B cell (primary cell): Measurements from ENCODE around the gene CCDC186. TPM values are rescaled to one million over a fixed set of nuclear protein-coding genes. Genes with fewer than 3 reads are reported as not detected.

ENCODE experiments used
- ATAC-seq: fragments of 200-7000 bp; cut with Tn5 transposase; one replicate; pipeline ENCODE4 v1.10.0; 2021; ENCODE audit warnings: low read depth, mild to moderate bottlenecking, moderate number of reproducible peaks, moderate library complexity
- CTCF ChIA-PET: fragments of 350-600 bp; sonication (Branson Sonifier 250); formaldehyde crosslinking; loops from one replicate; lab custom pipeline; 2021; ENCODE audit warnings: antibody characterized with exemption, inconsistent platforms; lab: Charles Lee
- POLR2A ChIA-PET: fragments of 350-600 bp; sonication (Branson Sonifier 250); formaldehyde crosslinking; loops from one replicate; lab custom pipeline; 2021; ENCODE audit warnings: antibody characterized with exemption; lab: Charles Lee
- DNase-seq: peaks from one replicate; pipeline ENCODE4 v3.0.0; 2013
- H2AFZ ChIP-seq: 2 replicates; pipeline ENCODE4 v1.6.1; 2012; ENCODE audit warnings: mild to moderate bottlenecking, low read depth, low read length; ENCODE audit not compliant: insufficient read depth, poor library complexity, severe bottlenecking
- H3K27ac ChIP-seq, 2 donors: 1 replicate in 1 of 2; 2 replicates in 1 of 2; pipeline ENCODE4 v1.5.1; 2012 to 2013; ENCODE audit warnings: low read length in 2 of 2, mild to moderate bottlenecking in 2 of 2, moderate library complexity in 1 of 2
- H3K27me3 ChIP-seq, 4 experiments: fragments of 200-600 bp in 1 of 4; sonication (generic) in 1 of 4; replicated peaks in 1 of 4; 1 replicate in 2 of 4; 2 replicates in 2 of 4; pipeline versions ENCODE4 v1.6.1 to v1.7.0; 2013 to 2016; ENCODE audit warnings: low read length in 3 of 4, mild to moderate bottlenecking in 2 of 4, mixed read lengths in 1 of 4, moderate library complexity in 1 of 4; ENCODE audit not compliant: insufficient read depth in 4 of 4, control insufficient read depth in 3 of 4; ENCODE audit errors: control extremely low read depth in 1 of 4
- H3K36me3 ChIP-seq, 2 experiments: replicated peaks in 1 of 2; 1 replicate in 1 of 2; 2 replicates in 1 of 2; pipeline versions ENCODE4 v1.6.1 to v1.7.1; 2013; ENCODE audit warnings: low read length in 1 of 2; ENCODE audit not compliant: insufficient read depth in 2 of 2, control insufficient read depth in 1 of 2; ENCODE audit errors: control extremely low read depth in 1 of 2, extremely low read depth in 1 of 2
- H3K4me1 ChIP-seq, 2 donors: fragments of 200-600 bp in 1 of 2; sonication (generic) in 1 of 2; 1 replicate in 1 of 2; 2 replicates in 1 of 2; pipeline versions ENCODE4 v1.5.1 to v1.6.1; 2013 to 2017; ENCODE audit warnings: low read length in 2 of 2; ENCODE audit not compliant: control insufficient read depth in 2 of 2, insufficient read depth in 2 of 2
- H3K4me2 ChIP-seq: replicated peaks from 2 replicates; pipeline ENCODE3; 2012; ENCODE audit warnings: mild to moderate bottlenecking, low read depth, low read length; ENCODE audit not compliant: poor library complexity, severe bottlenecking
- H3K4me3 ChIP-seq, 5 experiments: fragments of 200-600 bp in 1 of 5; sonication (generic) in 1 of 5; 1 replicate in 3 of 5; 2 replicates in 2 of 5; pipeline versions ENCODE4 v1.5.1 to v1.7.0; 2011 to 2016; ENCODE audit warnings: low read length in 4 of 5, mild to moderate bottlenecking in 4 of 5, low read depth in 2 of 5, control low read depth in 1 of 5, moderate library complexity in 1 of 5; ENCODE audit not compliant: insufficient read depth in 1 of 5; ENCODE audit errors: control extremely low read depth in 1 of 5, extremely low read depth in 1 of 5
- H3K79me2 ChIP-seq: fragments of 200-600 bp; sonication (generic); one replicate; pipeline ENCODE4 v1.6.0; 2016; ENCODE audit warnings: low read length; ENCODE audit not compliant: control insufficient read depth, insufficient read depth
- H3K9ac ChIP-seq: fragments of 200-600 bp; sonication (generic); 2 replicates; pipeline ENCODE4 v1.6.1; 2017; ENCODE audit warnings: mild to moderate bottlenecking, low read length, moderate library complexity
- H3K9me3 ChIP-seq, 3 donors: one replicate each; pipeline versions ENCODE4 v1.6.1 to v1.7.1; 2013; ENCODE audit warnings: low read length in 2 of 3; ENCODE audit not compliant: control insufficient read depth in 2 of 3, insufficient read depth in 1 of 3; ENCODE audit errors: control extremely low read depth in 1 of 3
- H4K20me1 ChIP-seq: 2 replicates; pipeline ENCODE4 v1.6.0; 2012; ENCODE audit warnings: mild to moderate bottlenecking, low read length; ENCODE audit not compliant: insufficient read depth, control insufficient read depth, poor library complexity, severe bottlenecking
- H3K27ac Mint-ChIP-seq: one replicate; pipeline ENCODE4 v1.8.0; 2021; ENCODE audit warnings: mixed read lengths
- H3K27me3 Mint-ChIP-seq: one replicate; pipeline ENCODE4 v1.8.0; 2021; ENCODE audit warnings: mixed read lengths
- H3K4me1 Mint-ChIP-seq: one replicate; pipeline ENCODE4 v1.8.0; 2021; ENCODE audit warnings: mixed read lengths
- H3K4me3 Mint-ChIP-seq: one replicate; pipeline ENCODE4 v1.8.0; 2021; ENCODE audit warnings: mixed read lengths
- H3K9me3 Mint-ChIP-seq: one replicate; pipeline ENCODE4 v1.8.0; 2022; ENCODE audit warnings: mixed read lengths; ENCODE audit not compliant: insufficient read depth
- EZH2 ChIP-seq: IDR thresholded peaks from 2 replicates; pipeline ENCODE4 v1.6.1; 2012; ENCODE audit warnings: borderline replicate concordance, low read depth, mild to moderate bottlenecking, moderate library complexity, low read length; ENCODE audit not compliant: insufficient read depth, poor library complexity, severe bottlenecking
- WGBS: methylation state at CpG from one replicate; pipeline ENCODE4 v1.1.5; 2013; ENCODE audit warnings: missing lambda C conversion rate; ENCODE audit not compliant: insufficient coverage; 5-methylcytosine and 5-hydroxymethylcytosine counted together
- intact Hi-C: fragments of 100-400 bp; cut with micrococcal nuclease; formaldehyde crosslinking; loops from one replicate; pipeline ENCODE4 v1.10.0; 2022
- polyA plus RNA-seq: library from polyadenylated mRNA; depleted of rRNA; stranded (reverse); fragments of >200 nt; gene quantifications from 2 replicates; pipeline ENCODE4 v1.2.3, GENCODE V29; 2012
- total RNA-seq, 2 donors: library from RNA; stranded (reverse); fragments of 120-200 nt in 1 of 2; gene quantifications; 1 replicate in 1 of 2; 2 replicates in 1 of 2; pipeline versions ENCODE4 v1.2.3 to v1.2.4, GENCODE V29; 2013 to 2022
- TF ChIP-seq, protein P1 (sequence below): fragments of 200-600 bp; IDR thresholded peaks from one replicate; pipeline ENCODE4 v1.8.0; 2022; ENCODE audit warnings: antibody characterized with exemption, mild to moderate bottlenecking

Gene CCDC186
- total and polyA plus RNA-seq, 2 donors (not counting 1 experiment from before 2014, with no cell fraction given): 8.0 to 33.8 TPM

DNA sequence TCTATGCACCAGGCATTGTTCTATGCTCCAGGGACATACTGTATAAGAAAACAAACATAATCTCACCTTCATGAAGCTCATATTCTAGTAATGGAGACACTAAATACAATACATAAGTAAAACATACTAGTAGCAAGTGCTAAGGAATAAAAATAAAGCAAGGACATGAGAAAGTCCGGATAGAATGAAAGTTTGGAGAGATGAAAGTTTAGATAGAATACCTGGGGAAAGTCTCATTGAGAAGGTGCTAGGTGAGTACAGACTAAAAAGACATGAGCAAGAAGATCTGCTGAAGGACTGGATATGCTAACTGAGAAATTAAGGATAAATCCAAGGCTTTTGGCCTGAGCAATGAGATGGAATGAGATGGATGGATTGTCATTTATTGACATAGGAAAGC is 34.0 kb downstream of the CCDC186 start:
- H3K9me3 Mint-ChIP-seq: no peaks in the 10 kb centered on the region
- ATAC-seq (no peak), DNase-seq (no peak)
- H3K27ac Mint-ChIP-seq: no peak overlapping the region
- intact Hi-C loops: no loop called here
- ChIA-PET CTCF (no interaction called here), POLR2A (no interaction called here)
- no peaks in the 10 kb centered on the region for H3K9me3 ChIP-seq
- H3K27ac ChIP-seq: no peak overlapping the region
- H3K9ac ChIP-seq: no peak overlapping the region
- H4K20me1 ChIP-seq: no peaks in the 10 kb centered on the region
- H2AFZ ChIP-seq: no peak overlapping the region
- H3K36me3 ChIP-seq: peaks cover 0 to 46% of the 10 kb centered on the region in 2 experiments
- H3K4me3 Mint-ChIP-seq: no peak overlapping the region
- no peaks in the 10 kb centered on the region for H3K27me3 ChIP-seq
- H3K4me3 ChIP-seq: no peak overlapping the region
- H3K4me1 Mint-ChIP-seq: no peaks in the 10 kb centered on the region
- H3K4me2 ChIP-seq: no peak overlapping the region
- WGBS: 100% methylated on average over 1 of the region's 1 CpG
- no peaks in the 10 kb centered on the region for H3K79me2 ChIP-seq
- TF ChIP-seq EZH2: no peak
- TF ChIP-seq, protein P1, sequence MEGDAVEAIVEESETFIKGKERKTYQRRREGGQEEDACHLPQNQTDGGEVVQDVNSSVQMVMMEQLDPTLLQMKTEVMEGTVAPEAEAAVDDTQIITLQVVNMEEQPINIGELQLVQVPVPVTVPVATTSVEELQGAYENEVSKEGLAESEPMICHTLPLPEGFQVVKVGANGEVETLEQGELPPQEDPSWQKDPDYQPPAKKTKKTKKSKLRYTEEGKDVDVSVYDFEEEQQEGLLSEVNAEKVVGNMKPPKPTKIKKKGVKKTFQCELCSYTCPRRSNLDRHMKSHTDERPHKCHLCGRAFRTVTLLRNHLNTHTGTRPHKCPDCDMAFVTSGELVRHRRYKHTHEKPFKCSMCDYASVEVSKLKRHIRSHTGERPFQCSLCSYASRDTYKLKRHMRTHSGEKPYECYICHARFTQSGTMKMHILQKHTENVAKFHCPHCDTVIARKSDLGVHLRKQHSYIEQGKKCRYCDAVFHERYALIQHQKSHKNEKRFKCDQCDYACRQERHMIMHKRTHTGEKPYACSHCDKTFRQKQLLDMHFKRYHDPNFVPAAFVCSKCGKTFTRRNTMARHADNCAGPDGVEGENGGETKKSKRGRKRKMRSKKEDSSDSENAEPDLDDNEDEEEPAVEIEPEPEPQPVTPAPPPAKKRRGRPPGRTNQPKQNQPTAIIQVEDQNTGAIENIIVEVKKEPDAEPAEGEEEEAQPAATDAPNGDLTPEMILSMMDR: no peak
- H3K27me3 Mint-ChIP-seq: no peaks in the 10 kb centered on the region
- H3K4me1 ChIP-seq: no peaks in the 10 kb centered on the region

GRCh38 chr10:114138581-114138980 is 35.4 kb downstream of the CCDC186 start:
- Histone ChIP-seq H3K9me3 (no peaks in the 10 kb centered on the region), H3K27ac (no peak overlapping the region), H3K79me2 (no peaks in the 10 kb centered on the region), H2AFZ (no peak overlapping the region), H3K4me1 (no peaks in the 10 kb centered on the region), H3K36me3 (peaks cover 0 to 49% of the 10 kb centered on the region in 2 experiments), H3K9ac (no peak overlapping the region), H3K27me3 (no peaks in the 10 kb centered on the region), H3K4me2 (no peak overlapping the region), H3K4me3 (no peak overlapping the region), H4K20me1 (no peaks in the 10 kb centered on the region)
- intact Hi-C loops: no loop called here
- no peak overlapping the region for H3K4me3 Mint-ChIP-seq
- no peak for DNase-seq
- no peak for ATAC-seq
- TF ChIP-seq, protein P1: no peak
- no peak for TF ChIP-seq EZH2
- POLR2A ChIA-PET: no interaction called here
- no peaks in the 10 kb centered on the region for H3K4me1 Mint-ChIP-seq
- 79% methylated on average over 2 of the region's 3 CpGs for WGBS
- CTCF ChIA-PET: no interaction called here
- H3K27me3 Mint-ChIP-seq: no peaks in the 10 kb centered on the region
- no peak overlapping the region for H3K27ac Mint-ChIP-seq
- H3K9me3 Mint-ChIP-seq: no peaks in the 10 kb centered on the region
